GM12891 (cell line): ENCODE data around the gene SDC3.

ENCODE experiments used
- POLR2A ChIP-seq: IDR thresholded peaks from 2 replicates; pipeline ENCODE4 v1.6.1; 2011; ENCODE audit warnings: low read depth, low read length, control low read depth
- TAF1 ChIP-seq: IDR thresholded peaks from 2 replicates; pipeline ENCODE4 v1.6.1; 2011; ENCODE audit warnings: low read depth, low read length, control low read depth

GRCh38 chr1:30929135-30929889 is 20.8 kb upstream of the SDC3 start:
- no peak; the same call in 1 of the 2 replicates for TF ChIP-seq POLR2A
- TF ChIP-seq TAF1: no peak
